SK-N-SH (cell line): Measurements from ENCODE around the gene BORCS5. TPM values are rescaled to one million over a fixed set of nuclear protein-coding genes. Genes with fewer than 3 reads are reported as not detected.

Experiments
- CTCF ChIA-PET: fragments of 300-600, 350-600 bp; formaldehyde crosslinking; extraction: SDS; loops from one replicate; lab custom pipeline; 2021; lab: Yijun Ruan, JAX
- POLR2A ChIA-PET: fragments of 350-600 bp; sonication (Branson Sonifier 250); formaldehyde crosslinking; extraction: SDS; loops from one replicate; lab custom pipeline; 2020; ENCODE audit warnings: antibody characterized with exemption, inconsistent platforms; lab: Yijun Ruan, JAX
- DNase-seq: peaks from one replicate; pipeline ENCODE4 v3.0.0; 2012
- H2AFZ ChIP-seq: fragments of 200-600 bp; sonication (generic); 2 replicates; pipeline ENCODE4 v1.8.1; 2016; ENCODE audit warnings: antibody characterized with exemption, mild to moderate bottlenecking, low read depth
- H3F3A ChIP-seq: fragments of 200-600 bp; sonication (generic); replicated peaks from 2 replicates; pipeline ENCODE3; 2016; ENCODE audit warnings: antibody characterized with exemption, mild to moderate bottlenecking; ENCODE audit not compliant: insufficient read depth
- H3K27ac ChIP-seq, 2 experiments: fragments of 200-500 bp in 1 of 2; fragments of 200-600 bp in 1 of 2; sonication (Bioruptor generic) in 1 of 2; sonication (generic), shearing (Covaris generic) in 1 of 2; 2 replicates each; pipeline versions ENCODE4 v1.5.1 to v1.6.1; 2014 to 2016; ENCODE audit warnings: low read depth in 2 of 2, inconsistent platforms in 1 of 2, low read length in 1 of 2, mild to moderate bottlenecking in 1 of 2, mixed read lengths in 1 of 2
- H3K27me3 ChIP-seq: fragments of 200-600 bp; sonication (generic), shearing (Covaris generic); 2 replicates; pipeline ENCODE4 v1.6.1; 2016; ENCODE audit warnings: mixed run types; ENCODE audit not compliant: insufficient read depth
- H3K36me3 ChIP-seq, 2 experiments: fragments of 200-500 bp in 1 of 2; fragments of 200-600 bp in 1 of 2; sonication (Bioruptor generic) in 1 of 2; sonication (generic) in 1 of 2; replicated peaks in 1 of 2; 2 replicates each; pipeline versions ENCODE3 to v1.5.1; 2014 to 2016; ENCODE audit warnings: low read length in 1 of 2, mild to moderate bottlenecking in 1 of 2; ENCODE audit not compliant: insufficient read depth in 2 of 2, control insufficient read depth in 1 of 2
- H3K4me1 ChIP-seq, 2 experiments: fragments of 200-500 bp in 1 of 2; fragments of 200-600 bp in 1 of 2; sonication (Bioruptor generic) in 1 of 2; sonication (generic), shearing (Covaris generic) in 1 of 2; 2 replicates each; pipeline versions ENCODE4 v1.5.1 to v1.6.1; 2014 to 2016; ENCODE audit warnings: low read depth in 1 of 2, low read length in 1 of 2, mixed run types in 1 of 2; ENCODE audit not compliant: insufficient read depth in 2 of 2, control insufficient read depth in 1 of 2
- H3K4me2 ChIP-seq: fragments of 200-600 bp; sonication (generic), shearing (Covaris generic); 2 replicates; pipeline ENCODE4 v1.6.1; 2017; ENCODE audit warnings: mixed run types
- H3K4me3 ChIP-seq, 2 experiments: fragments of 200-500 bp in 1 of 2; fragments of 200-600 bp in 1 of 2; sonication (Bioruptor generic) in 1 of 2; sonication (generic), shearing (Covaris generic) in 1 of 2; 2 replicates each; pipeline versions ENCODE4 v1.5.1 to v1.8.1; 2014 to 2016; ENCODE audit warnings: low read depth in 2 of 2, inconsistent platforms in 1 of 2, low read length in 1 of 2, mild to moderate bottlenecking in 1 of 2, mixed read lengths in 1 of 2, moderate library complexity in 1 of 2
- H3K79me2 ChIP-seq: fragments of 200-600 bp; sonication (generic); 2 replicates; pipeline ENCODE4 v1.8.1; 2017; ENCODE audit warnings: mild to moderate bottlenecking; ENCODE audit not compliant: insufficient read depth
- H3K9ac ChIP-seq: fragments of 200-600 bp; sonication (generic); 2 replicates; pipeline ENCODE4 v1.6.1; 2017; ENCODE audit warnings: mixed run types
- H3K9me2 ChIP-seq: fragments of 200-600 bp; sonication (generic); 2 replicates; pipeline ENCODE4 v1.6.1; 2017; ENCODE audit warnings: mixed run types
- H3K9me3 ChIP-seq: fragments of 200-600 bp; sonication (generic); 2 replicates; pipeline ENCODE4 v1.6.1; 2017; ENCODE audit warnings: mixed run types, mild to moderate bottlenecking, moderate library complexity
- H4K20me1 ChIP-seq: fragments of 200-600 bp; sonication (generic); 2 replicates; pipeline ENCODE4 v1.6.1; 2017; ENCODE audit warnings: mild to moderate bottlenecking, mixed run types; ENCODE audit not compliant: insufficient read depth
- CHD2 ChIP-seq: fragments of 150-350 bp; IDR thresholded peaks from 2 replicates; pipeline ENCODE4 v1.6.1; 2018; ENCODE audit warnings: low read length; ENCODE audit not compliant: partially characterized antibody
- ELF1 ChIP-seq: IDR thresholded peaks from 2 replicates; pipeline ENCODE4 v1.4.0; 2012
- EP300 ChIP-seq, 2 experiments: IDR thresholded peaks; 2 replicates each; pipeline versions ENCODE4 v1.4.0 to v1.6.1; 2012; ENCODE audit warnings: borderline replicate concordance in 1 of 2, low read depth in 1 of 2, low read length in 1 of 2
- EZH2phosphoT487 ChIP-seq: fragments of 200-600 bp; sonication (generic); IDR thresholded peaks from 2 replicates; pipeline ENCODE4 v1.6.1; 2017; ENCODE audit warnings: low read depth, mixed run types, mild to moderate bottlenecking, antibody characterized with exemption, moderate library complexity, borderline replicate concordance
- FOXM1 ChIP-seq: IDR thresholded peaks from 2 replicates; pipeline ENCODE4 v1.4.0; 2012; ENCODE audit warnings: low read depth, mild to moderate bottlenecking
- GABPA ChIP-seq: IDR thresholded peaks from 2 replicates; pipeline ENCODE4 v1.4.0; 2012; ENCODE audit warnings: low read depth, mild to moderate bottlenecking
- JUND ChIP-seq: IDR thresholded peaks from 2 replicates; pipeline ENCODE4 v1.4.0; 2012
- MEF2A ChIP-seq: IDR thresholded peaks from 2 replicates; pipeline ENCODE4 v1.4.0; 2012; ENCODE audit warnings: low read depth, borderline replicate concordance
- MXI1 ChIP-seq: IDR thresholded peaks from 2 replicates; pipeline ENCODE4 v1.6.1; 2012; ENCODE audit warnings: mild to moderate bottlenecking, low read depth, low read length, improper control_type of control experiment
- NRF1 ChIP-seq: IDR thresholded peaks from 2 replicates; pipeline ENCODE4 v1.6.1; 2012; ENCODE audit warnings: low read depth, mild to moderate bottlenecking, low read length
- RAD21 ChIP-seq: IDR thresholded peaks from 2 replicates; pipeline ENCODE4 v1.6.1; 2012; ENCODE audit warnings: mild to moderate bottlenecking, low read length
- RXRA ChIP-seq: IDR thresholded peaks from 2 replicates; pipeline ENCODE4 v1.4.0; 2012; ENCODE audit warnings: low read depth, mild to moderate bottlenecking, borderline replicate concordance
- WGBS: methylation state at CpG from one replicate; pipeline ENCODE4 v1.1.6; 2017; ENCODE audit warnings: low lambda C conversion rate; 5-methylcytosine and 5-hydroxymethylcytosine counted together
- polyA plus RNA-seq, 3 experiments: library from polyadenylated mRNA; depleted of rRNA; stranded (reverse); fragments of >200 nt; gene quantifications; 2 replicates each; pipeline ENCODE4 v1.2.3, GENCODE V29; 2012
- TF ChIP-seq, protein P1 (sequence below): IDR thresholded peaks from 2 replicates; pipeline ENCODE4; 2012
- TF ChIP-seq, protein P2 (sequence below): fragments of 150-350 bp; IDR thresholded peaks from 2 replicates; pipeline ENCODE4 v1.6.1; 2017; ENCODE audit warnings: antibody characterized with exemption, low read length, low read depth, borderline replicate concordance
- TF ChIP-seq, protein P3 (sequence below): IDR thresholded peaks from 2 replicates; pipeline ENCODE4 v1.4.0; 2012; ENCODE audit warnings: low read depth, borderline replicate concordance

BORCS5 gene
- polyA plus RNA-seq, 1 of the 3 experiments (the other 2 are of a cell fraction): 16.3 TPM

DNA sequence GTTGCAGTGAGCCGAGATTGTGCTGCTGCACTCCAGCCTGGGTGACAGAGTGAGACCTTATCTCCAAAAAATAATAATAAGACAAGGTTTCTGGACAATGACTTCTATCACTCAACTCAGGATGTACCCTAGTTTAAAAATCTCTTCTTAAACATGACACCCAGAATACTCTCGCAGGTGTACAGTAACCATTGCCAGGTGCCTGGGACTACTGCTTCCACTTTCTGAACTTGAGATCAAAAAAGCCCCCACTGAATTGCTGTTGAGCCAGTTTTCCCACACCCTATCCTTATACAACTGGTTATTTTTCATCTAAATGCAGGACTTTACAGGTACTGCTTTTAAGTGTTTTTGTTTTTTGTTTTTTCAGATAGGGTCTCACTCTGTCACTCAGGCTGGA is 36.3 kb downstream of the BORCS5 start:
- no peak for DNase-seq
- H3K79me2 ChIP-seq: no peaks in the 10 kb centered on the region
- no peak overlapping the region for H3K4me2 ChIP-seq
- peaks cover 3 to 6% of the 10 kb centered on the region in 2 experiments; a peak in 3 of 4 replicates for H3K4me1 ChIP-seq
- ChIA-PET CTCF (no interaction called here), POLR2A (no interaction called here)
- no peak overlapping the region for H2AFZ ChIP-seq
- H3K9ac ChIP-seq: no peak overlapping the region
- 87% methylated on average over 2 of the region's 2 CpGs for WGBS
- H3K36me3 ChIP-seq: no peaks in the 10 kb centered on the region
- H3K4me3 ChIP-seq: no peak overlapping the region
- H3K27ac ChIP-seq: no peak overlapping the region
- H4K20me1 ChIP-seq: no peaks in the 10 kb centered on the region
- no peaks in the 10 kb centered on the region for H3K9me3 ChIP-seq
- no peaks in the 10 kb centered on the region for H3F3A ChIP-seq
- H3K27me3 ChIP-seq: no peaks in the 10 kb centered on the region
- no peaks in the 10 kb centered on the region for H3K9me2 ChIP-seq
- TF ChIP-seq ELF1 (no peak), MEF2A (no peak), MXI1 (no peak), FOXM1 (no peak), EP300 (IDR thresholded peaks at IDR 0.05; ENCODE audit: borderline replicate concordance in 1 of 2, low read depth in 1 of 2, low read length in 1 of 2) (no peak), NRF1 (no peak), GABPA (no peak), CHD2 (no peak), JUND (no peak)
- TF ChIP-seq, protein P1, sequence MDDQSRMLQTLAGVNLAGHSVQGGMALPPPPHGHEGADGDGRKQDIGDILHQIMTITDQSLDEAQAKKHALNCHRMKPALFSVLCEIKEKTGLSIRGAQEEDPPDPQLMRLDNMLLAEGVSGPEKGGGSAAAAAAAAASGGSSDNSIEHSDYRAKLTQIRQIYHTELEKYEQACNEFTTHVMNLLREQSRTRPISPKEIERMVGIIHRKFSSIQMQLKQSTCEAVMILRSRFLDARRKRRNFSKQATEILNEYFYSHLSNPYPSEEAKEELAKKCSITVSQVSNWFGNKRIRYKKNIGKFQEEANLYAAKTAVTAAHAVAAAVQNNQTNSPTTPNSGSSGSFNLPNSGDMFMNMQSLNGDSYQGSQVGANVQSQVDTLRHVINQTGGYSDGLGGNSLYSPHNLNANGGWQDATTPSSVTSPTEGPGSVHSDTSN: no peak
- TF ChIP-seq, protein P2, sequence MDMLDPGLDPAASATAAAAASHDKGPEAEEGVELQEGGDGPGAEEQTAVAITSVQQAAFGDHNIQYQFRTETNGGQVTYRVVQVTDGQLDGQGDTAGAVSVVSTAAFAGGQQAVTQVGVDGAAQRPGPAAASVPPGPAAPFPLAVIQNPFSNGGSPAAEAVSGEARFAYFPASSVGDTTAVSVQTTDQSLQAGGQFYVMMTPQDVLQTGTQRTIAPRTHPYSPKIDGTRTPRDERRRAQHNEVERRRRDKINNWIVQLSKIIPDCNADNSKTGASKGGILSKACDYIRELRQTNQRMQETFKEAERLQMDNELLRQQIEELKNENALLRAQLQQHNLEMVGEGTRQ: no peak

DNA sequence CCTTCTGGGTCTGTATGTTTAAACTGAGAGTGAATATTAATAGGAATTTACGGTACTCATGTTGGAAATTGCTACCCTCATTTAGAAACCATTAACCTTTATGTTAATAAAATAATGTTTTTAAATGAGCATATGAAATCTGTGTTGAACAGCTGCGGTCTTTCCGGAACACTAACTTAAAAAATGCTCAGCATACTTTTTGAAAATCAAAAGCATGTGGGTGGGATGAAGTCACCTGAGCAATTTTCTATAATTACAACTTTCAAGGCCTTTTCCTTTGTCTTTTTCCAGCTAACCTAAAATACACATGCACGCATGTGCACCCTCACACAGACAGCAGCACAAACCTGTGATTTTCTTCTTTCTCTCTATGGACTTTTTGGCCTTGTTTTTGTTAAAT is 39.8 kb downstream of the BORCS5 start:
- Histone ChIP-seq H3K27ac (no peak overlapping the region), H3K9me2 (no peaks in the 10 kb centered on the region), H3K9ac (no peak overlapping the region), H3K27me3 (no peaks in the 10 kb centered on the region), H3K36me3 (no peaks in the 10 kb centered on the region), H4K20me1 (no peaks in the 10 kb centered on the region), H3K4me3 (no peak overlapping the region), H3K4me1 (peaks cover 3 to 15% of the 10 kb centered on the region in 2 experiments; a peak in 2 of 4 replicates), H3K9me3 (no peaks in the 10 kb centered on the region), H3F3A (peaks cover 4% of the 10 kb centered on the region), H3K4me2 (no peak overlapping the region), H2AFZ (no peak overlapping the region), H3K79me2 (no peaks in the 10 kb centered on the region)
- ChIA-PET CTCF (interaction anchor here (2.6 kb wide), 1 partner anchor 167 kb away, joined by 13 read pairs; the partner anchor contains the start of gene DUSP16), POLR2A (interaction anchor here (0.9 kb wide), 1 partner anchor 12 kb away, joined by 3 read pairs; no protein-coding TSS in a partner anchor)
- TF ChIP-seq CHD2 (no peak), EZH2phosphoT487 (no peak), RXRA (no peak), NRF1 (no peak), RAD21 (no peak)
- TF ChIP-seq, protein P3, sequence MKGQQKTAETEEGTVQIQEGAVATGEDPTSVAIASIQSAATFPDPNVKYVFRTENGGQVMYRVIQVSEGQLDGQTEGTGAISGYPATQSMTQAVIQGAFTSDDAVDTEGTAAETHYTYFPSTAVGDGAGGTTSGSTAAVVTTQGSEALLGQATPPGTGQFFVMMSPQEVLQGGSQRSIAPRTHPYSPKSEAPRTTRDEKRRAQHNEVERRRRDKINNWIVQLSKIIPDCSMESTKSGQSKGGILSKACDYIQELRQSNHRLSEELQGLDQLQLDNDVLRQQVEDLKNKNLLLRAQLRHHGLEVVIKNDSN: no peak
- TF ChIP-seq, protein P2: no peak
- no peak for DNase-seq
- WGBS: 89% methylated on average over 4 of the region's 4 CpGs
